ENCODE data around the gene THRB.

Gene THRB

GRCh38 chr3:24525022-24525421 is 30.4 kb upstream of the THRB start:
- H3K27me3 ChIP-seq (replicated peaks; ENCODE audit: control insufficient read depth, insufficient read depth, low read length): peaks cover 3% of the 10 kb centered on the region
- no peak for DNase-seq (ENCODE audit: extremely low read depth, insufficient read length)
- no peaks in the 10 kb centered on the region for H3K36me3 ChIP-seq (ENCODE audit: control insufficient read depth, insufficient read depth, low read length)
- TF ChIP-seq, protein P1, sequence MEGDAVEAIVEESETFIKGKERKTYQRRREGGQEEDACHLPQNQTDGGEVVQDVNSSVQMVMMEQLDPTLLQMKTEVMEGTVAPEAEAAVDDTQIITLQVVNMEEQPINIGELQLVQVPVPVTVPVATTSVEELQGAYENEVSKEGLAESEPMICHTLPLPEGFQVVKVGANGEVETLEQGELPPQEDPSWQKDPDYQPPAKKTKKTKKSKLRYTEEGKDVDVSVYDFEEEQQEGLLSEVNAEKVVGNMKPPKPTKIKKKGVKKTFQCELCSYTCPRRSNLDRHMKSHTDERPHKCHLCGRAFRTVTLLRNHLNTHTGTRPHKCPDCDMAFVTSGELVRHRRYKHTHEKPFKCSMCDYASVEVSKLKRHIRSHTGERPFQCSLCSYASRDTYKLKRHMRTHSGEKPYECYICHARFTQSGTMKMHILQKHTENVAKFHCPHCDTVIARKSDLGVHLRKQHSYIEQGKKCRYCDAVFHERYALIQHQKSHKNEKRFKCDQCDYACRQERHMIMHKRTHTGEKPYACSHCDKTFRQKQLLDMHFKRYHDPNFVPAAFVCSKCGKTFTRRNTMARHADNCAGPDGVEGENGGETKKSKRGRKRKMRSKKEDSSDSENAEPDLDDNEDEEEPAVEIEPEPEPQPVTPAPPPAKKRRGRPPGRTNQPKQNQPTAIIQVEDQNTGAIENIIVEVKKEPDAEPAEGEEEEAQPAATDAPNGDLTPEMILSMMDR (IDR thresholded peaks at IDR 0.05; ENCODE audit: insufficient read depth, low read length, poor library complexity, severe bottlenecking): no peak
- H3K4me3 ChIP-seq (replicated peaks; ENCODE audit: low read depth, low read length): no peak overlapping the region

DNA sequence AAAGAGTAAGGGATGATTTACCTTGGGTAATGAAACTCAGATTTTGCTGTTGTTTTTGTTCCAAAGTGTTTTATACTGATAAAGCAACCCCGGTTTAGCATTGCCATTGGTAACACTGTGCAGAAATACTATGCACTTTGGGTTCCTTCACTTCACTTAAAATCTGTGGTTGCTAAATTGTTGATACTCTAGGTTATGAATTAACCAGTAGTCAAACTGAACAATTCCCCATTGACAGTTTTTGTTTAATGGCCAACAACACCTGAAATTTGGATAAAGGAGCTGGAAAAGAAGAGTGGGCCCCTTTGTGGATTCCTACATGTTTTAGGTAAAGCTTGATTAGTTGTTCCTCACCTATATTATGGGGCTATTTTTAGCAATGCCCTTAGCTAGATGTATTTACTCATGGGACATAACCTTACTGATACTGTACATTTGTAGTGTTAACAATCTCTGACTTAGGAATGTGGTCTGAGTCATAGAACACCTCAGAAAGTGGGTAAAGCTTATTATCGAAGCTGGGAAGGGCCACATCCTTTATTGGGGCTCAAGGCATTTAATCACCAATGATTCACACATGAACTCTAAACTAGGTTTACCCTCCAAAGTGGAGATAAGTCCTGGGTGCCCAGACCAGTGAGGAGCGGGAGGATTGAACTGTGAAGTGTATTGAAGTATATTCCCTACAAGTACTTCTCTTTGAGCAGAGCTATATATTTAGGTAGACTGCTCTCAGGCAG is 29.5 kb upstream of the THRB start:
- no peak for DNase-seq (ENCODE audit: extremely low read depth, insufficient read length)
- Histone ChIP-seq H3K27me3 (replicated peaks; ENCODE audit: control insufficient read depth, insufficient read depth, low read length) (peaks cover 3% of the 10 kb centered on the region), H3K4me3 (replicated peaks; ENCODE audit: low read depth, low read length) (no peak overlapping the region), H3K36me3 (ENCODE audit: control insufficient read depth, insufficient read depth, low read length) (no peaks in the 10 kb centered on the region)
- TF ChIP-seq, protein P1 (IDR thresholded peaks at IDR 0.05; ENCODE audit: insufficient read depth, low read length, poor library complexity, severe bottlenecking): no peak

DNA sequence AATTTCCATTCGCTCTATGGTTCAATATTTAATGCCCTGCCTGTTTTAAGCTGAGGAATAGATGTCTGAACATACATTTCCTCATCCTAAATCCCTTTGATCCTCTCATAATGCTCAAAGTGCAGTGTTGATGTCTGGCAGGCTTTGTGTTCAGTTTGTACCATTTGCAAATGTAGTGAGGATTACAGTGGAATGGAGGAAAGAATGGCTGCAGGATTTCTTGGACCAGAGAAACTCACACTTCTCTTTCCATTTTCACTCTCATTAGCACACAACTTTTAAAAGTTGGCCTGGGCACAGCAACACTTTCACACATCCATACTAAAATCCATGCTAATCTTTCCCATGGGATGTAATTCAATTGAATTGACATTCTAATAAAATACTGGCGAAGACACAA is 28.6 kb upstream of the THRB start:
- Histone ChIP-seq H3K36me3 (ENCODE audit: control insufficient read depth, insufficient read depth, low read length) (no peaks in the 10 kb centered on the region), H3K4me3 (replicated peaks; ENCODE audit: low read depth, low read length) (no peak overlapping the region), H3K27me3 (replicated peaks; ENCODE audit: control insufficient read depth, insufficient read depth, low read length) (peaks cover 3% of the 10 kb centered on the region)
- TF ChIP-seq, protein P1 (IDR thresholded peaks at IDR 0.05; ENCODE audit: insufficient read depth, low read length, poor library complexity, severe bottlenecking): no peak
- DNase-seq (ENCODE audit: extremely low read depth, insufficient read length): no peak

- Histone ChIP-seq H3K36me3 (ENCODE audit: control insufficient read depth, insufficient read depth, low read length) (no peaks in the 10 kb centered on the region), H3K27me3 (replicated peaks; ENCODE audit: control insufficient read depth, insufficient read depth, low read length) (peaks cover 3% of the 10 kb centered on the region), H3K4me3 (replicated peaks; ENCODE audit: low read depth, low read length) (no peak overlapping the region)
- DNase-seq (ENCODE audit: extremely low read depth, insufficient read length): no peak
- TF ChIP-seq, protein P1 (IDR thresholded peaks at IDR 0.05; ENCODE audit: insufficient read depth, low read length, poor library complexity, severe bottlenecking): no peak
Observed at GRCh38 chr3:24522146-24522579, 27.5 kb upstream of the THRB start.

- peak overlapping the region; percentile 13; the same call in 1 of the 2 replicates for H3K4me3 ChIP-seq (replicated peaks; ENCODE audit: low read depth, low read length)
- TF ChIP-seq, protein P1 (IDR thresholded peaks at IDR 0.05; ENCODE audit: insufficient read depth, low read length, poor library complexity, severe bottlenecking): no peak
- no peak for DNase-seq (ENCODE audit: extremely low read depth, insufficient read length)
- H3K36me3 ChIP-seq (ENCODE audit: control insufficient read depth, insufficient read depth, low read length): no peaks in the 10 kb centered on the region
- H3K27me3 ChIP-seq (replicated peaks; ENCODE audit: control insufficient read depth, insufficient read depth, low read length): peaks cover 3% of the 10 kb centered on the region
Observed at GRCh38 chr3:24521420-24522145, 26.9 kb upstream of the THRB start.

All from GM06990 (cell line).